ENCODE results near the gene PRKAR2B. TPM values are rescaled to one million over a fixed set of nuclear protein-coding genes. Genes with fewer than 3 reads are reported as not detected.

Gene PRKAR2B
- total and polyA plus RNA-seq, 7 donors: 1.3 to 3.5 (median 1.7) TPM

- no peaks in the 10 kb centered on the region for H3K27me3 ChIP-seq (ENCODE audit: insufficient read depth in 3 of 3, low read length in 2 of 3)
- no peak overlapping the region for H3K27ac ChIP-seq
- ATAC-seq: no peak
- no peak for DNase-seq
- H3K36me3 ChIP-seq (ENCODE audit: insufficient read depth in 1 of 2, low read depth in 1 of 2): no peaks in the 10 kb centered on the region
- TF ChIP-seq CTCF (IDR thresholded peaks at IDR 0.05): no peak
- no peaks in the 10 kb centered on the region for H3K4me1 ChIP-seq
- H3K4me3 ChIP-seq: no peak overlapping the region
- no peaks in the 10 kb centered on the region for H3K9me3 ChIP-seq
- intact Hi-C loops (cut with DNase I): no loop called here
- WGBS, 3 donors: 77 to 83% (median 78%) methylated on average over 4 of the region's 4 CpGs
Observed at GRCh38 chr7:107069457-107069856, 25.0 kb downstream of the PRKAR2B start.

- Histone ChIP-seq H3K4me1 (no peaks in the 10 kb centered on the region), H3K4me3 (no peak overlapping the region), H3K9me3 (no peaks in the 10 kb centered on the region), H3K27me3 (ENCODE audit: insufficient read depth in 3 of 3, low read length in 2 of 3) (no peaks in the 10 kb centered on the region), H3K36me3 (ENCODE audit: insufficient read depth in 1 of 2, low read depth in 1 of 2) (no peaks in the 10 kb centered on the region), H3K27ac (no peak overlapping the region)
- no peak for TF ChIP-seq CTCF (IDR thresholded peaks at IDR 0.05)
- DNase-seq (no peak), ATAC-seq (no peak)
- WGBS, 3 donors: 48 to 72% (median 71%) methylated on average over 2 of the region's 2 CpGs
- intact Hi-C loops (cut with DNase I): no loop called here
Observed at GRCh38 chr7:107070710-107071109, 26.2 kb downstream of the PRKAR2B start.

- DNase-seq (no peak), ATAC-seq (no peak)
- no peak overlapping the region for H3K27ac ChIP-seq
- intact Hi-C loops (cut with DNase I): no loop called here
- WGBS, 3 donors: 92 to 97% (median 94%) methylated on average over 3 of the region's 3 CpGs
- H3K4me1 ChIP-seq: no peaks in the 10 kb centered on the region
- no peaks in the 10 kb centered on the region for H3K27me3 ChIP-seq (ENCODE audit: insufficient read depth in 3 of 3, low read length in 2 of 3)
- H3K4me3 ChIP-seq: no peak overlapping the region
- no peak for TF ChIP-seq CTCF (IDR thresholded peaks at IDR 0.05)
- no peaks in the 10 kb centered on the region for H3K36me3 ChIP-seq (ENCODE audit: insufficient read depth in 1 of 2, low read depth in 1 of 2)
- H3K9me3 ChIP-seq: no peaks in the 10 kb centered on the region
Observed at GRCh38 chr7:107071129-107071528, 26.6 kb downstream of the PRKAR2B start.

GRCh38 chr7:107072133-107072532 is 27.6 kb downstream of the PRKAR2B start:
- no peak for TF ChIP-seq CTCF (IDR thresholded peaks at IDR 0.05)
- intact Hi-C loops (cut with DNase I): no loop called here
- DNase-seq (no peak), ATAC-seq (no peak)
- H3K36me3 ChIP-seq (ENCODE audit: insufficient read depth in 1 of 2, low read depth in 1 of 2): no peaks in the 10 kb centered on the region
- H3K9me3 ChIP-seq: no peaks in the 10 kb centered on the region
- no peaks in the 10 kb centered on the region for H3K27me3 ChIP-seq (ENCODE audit: insufficient read depth in 3 of 3, low read length in 2 of 3)
- WGBS, 3 donors: 86 to 94% (median 93%) methylated on average over 1 of the region's 1 CpG
- H3K4me3 ChIP-seq: no peak overlapping the region
- no peaks in the 10 kb centered on the region for H3K4me1 ChIP-seq
- no peak overlapping the region for H3K27ac ChIP-seq

- no peaks in the 10 kb centered on the region for H3K9me3 ChIP-seq
- H3K27ac ChIP-seq: no peak overlapping the region
- ATAC-seq (no peak), DNase-seq (no peak)
- H3K4me3 ChIP-seq: no peak overlapping the region
- no peaks in the 10 kb centered on the region for H3K27me3 ChIP-seq (ENCODE audit: insufficient read depth in 3 of 3, low read length in 2 of 3)
- intact Hi-C loops (cut with DNase I): no loop called here
- no peak for TF ChIP-seq CTCF (IDR thresholded peaks at IDR 0.05)
- H3K4me1 ChIP-seq: no peaks in the 10 kb centered on the region
- WGBS, 3 donors: 48 to 52% (median 50%) methylated on average over 6 of the region's 6 CpGs
- no peaks in the 10 kb centered on the region for H3K36me3 ChIP-seq (ENCODE audit: insufficient read depth in 1 of 2, low read depth in 1 of 2)
Observed at GRCh38 chr7:107075863-107076574, 31.5 kb downstream of the PRKAR2B start.

Measured in psoas muscle (tissue), 8 donors.